K562 (cell line): Measurements from ENCODE around the gene COL15A1. TPM values are rescaled to one million over a fixed set of nuclear protein-coding genes. Genes with fewer than 3 reads are reported as not detected.

Source experiments
- ATAC-seq: fragments of 200-7000 bp; cut with Tn5 transposase; 3 replicates; pipeline ENCODE4 v1.9.1; 2020; ENCODE audit warnings: moderate library complexity
- BruUV-seq: library from RNA; stranded (reverse); fragments of 400-500 nt; replicated peaks from 2 replicates; lab custom pipeline; 2021; lab: Mats Ljungman, UMichigan
- CTCF ChIA-PET: fragments of 300-600 bp; formaldehyde crosslinking; extraction: SDS; loops from one replicate; lab custom pipeline; 2021; ENCODE audit warnings: low intra/inter-chr PET ratio; lab: Yijun Ruan, JAX
- POLR2A ChIA-PET: fragments of 300-600, 350-650 bp; sonication (Branson Sonifier 250); formaldehyde crosslinking; extraction: SDS; loops from one replicate; lab custom pipeline; 2021; ENCODE audit warnings: antibody characterized with exemption, inconsistent platforms; lab: Yijun Ruan, JAX
- DNase-seq, 4 experiments: peaks; one replicate each; pipeline versions ENCODE4 v3.0.0 to v3.0.0-alpha.2; 2011 to 2018; ENCODE audit warnings: low spot score in 3 of 4, mixed read lengths in 3 of 4; ENCODE audit errors: extremely low read depth in 1 of 4
- FAIRE-seq: peaks from 2 replicates; lab custom pipeline; 2011; peaks lifted over from hg19 to GRCh38; lab: Jason Lieb, UNC
- H2AFZ ChIP-seq: 2 replicates; pipeline ENCODE4 v1.6.0; 2011; ENCODE audit warnings: low read depth, low read length, control low read depth, inconsistent platforms
- H3K27ac ChIP-seq: fragments of 200-600 bp; 3 replicates; pipeline ENCODE4 v1.8.0; 2011; ENCODE audit warnings: low read depth, mild to moderate bottlenecking, control low read depth, inconsistent platforms, low read length, moderate library complexity, mixed read lengths; ENCODE audit errors: extremely low read depth
- H3K27me3 ChIP-seq, 2 experiments: fragments of 300-600 bp in 1 of 2; 2 replicates in 1 of 2; 3 replicates in 1 of 2; pipeline versions ENCODE4 v1.6.0 to v1.8.0; 2011; ENCODE audit warnings: inconsistent platforms in 2 of 2, low read length in 2 of 2, mild to moderate bottlenecking in 1 of 2, mixed read lengths in 1 of 2, moderate library complexity in 1 of 2; ENCODE audit not compliant: control insufficient read depth in 2 of 2, insufficient read depth in 2 of 2
- H3K36me3 ChIP-seq: fragments of 300-600 bp; 3 replicates; pipeline ENCODE4 v1.8.0; 2011; ENCODE audit warnings: mild to moderate bottlenecking, low read length, inconsistent platforms; ENCODE audit not compliant: control insufficient read depth, insufficient read depth
- H3K4me1 ChIP-seq, 2 experiments: fragments of 200-600 bp in 1 of 2; replicated peaks in 1 of 2; 2 replicates in 1 of 2; 3 replicates in 1 of 2; pipeline versions ENCODE4 v1.5.1 to v1.8.0; 2011; ENCODE audit warnings: inconsistent platforms in 2 of 2, low read length in 2 of 2, mild to moderate bottlenecking in 1 of 2, mixed read lengths in 1 of 2, moderate library complexity in 1 of 2; ENCODE audit not compliant: control insufficient read depth in 2 of 2, insufficient read depth in 2 of 2
- H3K4me2 ChIP-seq: 2 replicates; pipeline ENCODE4 v1.6.1; 2011; ENCODE audit warnings: low read length, control low read depth, inconsistent platforms, mixed read lengths; ENCODE audit not compliant: insufficient read depth
- H3K4me3 ChIP-seq: fragments of 200-600 bp; sonication (generic), shearing (Covaris generic); 2 replicates; pipeline ENCODE4 v1.5.1; 2016; ENCODE audit warnings: control low read depth, inconsistent platforms
- H3K79me2 ChIP-seq: fragments of 200-600 bp; 3 replicates; pipeline ENCODE4 v1.8.0; 2011; ENCODE audit warnings: low read length, inconsistent platforms; ENCODE audit not compliant: control insufficient read depth, insufficient read depth
- H3K9ac ChIP-seq, 2 experiments: 2 replicates each; pipeline versions ENCODE4 v1.6.0 to v1.6.1; 2011; ENCODE audit warnings: low read depth in 2 of 2, low read length in 2 of 2, control low read depth in 1 of 2, inconsistent platforms in 1 of 2, mild to moderate bottlenecking in 1 of 2, mixed read lengths in 1 of 2; ENCODE audit not compliant: insufficient read depth in 1 of 2
- H3K9me1 ChIP-seq: one replicate; pipeline ENCODE4 v1.6.0; 2011; ENCODE audit warnings: inconsistent platforms, mild to moderate bottlenecking, low read length, moderate library complexity; ENCODE audit not compliant: control insufficient read depth, insufficient read depth
- H3K9me3 ChIP-seq: replicated peaks from 2 replicates; pipeline ENCODE4 v1.5.1; 2011; ENCODE audit warnings: low read depth, low read length, inconsistent platforms; ENCODE audit not compliant: control insufficient read depth, insufficient read depth
- H4K20me1 ChIP-seq: replicated peaks from 2 replicates; pipeline ENCODE4 v1.6.1; 2011; ENCODE audit warnings: low read length, inconsistent platforms, mixed read lengths; ENCODE audit not compliant: control insufficient read depth, insufficient read depth
- ESRRA ChIP-seq: fragments of 450-650 bp; IDR thresholded peaks from 2 replicates; pipeline ENCODE4 v1.6.1; 2014; ENCODE audit warnings: low read depth, mild to moderate bottlenecking, moderate library complexity, borderline replicate concordance
- GTF2B ChIP-seq: IDR thresholded peaks from 2 replicates; pipeline ENCODE4 v1.6.1; 2011; ENCODE audit not compliant: insufficient read length; ENCODE audit errors: extremely low read depth
- MBD1 ChIP-seq: fragments of 250-450 bp; sonication (Bioruptor Pico); IDR thresholded peaks from 2 replicates; pipeline ENCODE4 v1.8.0; 2022; ENCODE audit warnings: inconsistent platforms
- NCOA1 ChIP-seq: fragments of 450-650 bp; IDR thresholded peaks from 2 replicates; pipeline ENCODE4 v1.6.1; 2016; ENCODE audit warnings: low read depth
- NR2F6 ChIP-seq: fragments of 450-650 bp; formaldehyde crosslinking; IDR thresholded peaks from 2 replicates; pipeline ENCODE4 v1.4.0; 2020; ENCODE audit warnings: mild to moderate bottlenecking
- PHF20 ChIP-seq: fragments of 450-650 bp; IDR thresholded peaks from 2 replicates; pipeline ENCODE4 v1.6.1; 2018; ENCODE audit not compliant: partially characterized antibody
- RBBP5 ChIP-seq: fragments of 200-600 bp; sonication (generic); IDR thresholded peaks from 2 replicates; pipeline ENCODE4 v1.6.1; 2012; ENCODE audit warnings: borderline replicate concordance, mild to moderate bottlenecking, low read length, control low read depth, inconsistent platforms; ENCODE audit not compliant: insufficient read depth, poor library complexity, severe bottlenecking
- REST ChIP-seq, 2 experiments: fragments of 450-650 bp; formaldehyde crosslinking in 1 of 2; IDR thresholded peaks; 2 replicates each; pipeline versions ENCODE4 v1.4.0 to v1.6.1; 2014 to 2020; ENCODE audit warnings: mild to moderate bottlenecking in 2 of 2, borderline replicate concordance in 1 of 2, low read depth in 1 of 2
- SMAD3 ChIP-seq: fragments of 450-650 bp; formaldehyde crosslinking; conservative IDR thresholded peaks from 2 replicates; pipeline ENCODE4 v1.4.0; 2020; ENCODE audit warnings: mild to moderate bottlenecking
- ZNF561 ChIP-seq: fragments of 450-650 bp; formaldehyde crosslinking; conservative IDR thresholded peaks from 2 replicates; pipeline ENCODE4 v1.4.0; 2020; ENCODE audit warnings: mild to moderate bottlenecking, moderate library complexity
- ZNF586 ChIP-seq: fragments of 450-650 bp; formaldehyde crosslinking; conservative IDR thresholded peaks from 2 replicates; pipeline ENCODE4 v1.4.0; 2020; ENCODE audit warnings: mild to moderate bottlenecking, moderate library complexity
- WGBS: fragments of 100-300 bp; shearing (Covaris generic); methylation state at CpG from one replicate; pipeline ENCODE4 v1.1.6; 2016; ENCODE audit warnings: low coverage, mixed read lengths; ENCODE audit not compliant: insufficient coverage; ENCODE audit errors: missing lambda C conversion rate; 5-methylcytosine and 5-hydroxymethylcytosine counted together
- in situ Hi-C: fragments of 300-500 bp; cut with MboI; formaldehyde crosslinking; loops from 4 replicates; pipeline ENCODE4 v1.15.0; 2018; ENCODE audit warnings: inconsistent platforms, mixed read lengths
- intact Hi-C: fragments of 100-400 bp; cut with micrococcal nuclease; formaldehyde crosslinking; loops from 2 replicates; pipeline ENCODE4 v1.14.2; 2022
- polyA plus RNA-seq, 8 experiments: library from polyadenylated mRNA; depleted of rRNA in 4 of 8; stranded (reverse) in 5 of 8; unstranded in 3 of 8; fragments of >200 nt; fragmentation: Nextera tagmentation in 2 of 8; fragmentation: Illumina TruSeq in 1 of 8; extraction: Ambion mirVana in 2 of 8; extraction: Trizol in 1 of 8; gene quantifications; 2 replicates each; pipeline versions ENCODE4 v1.2.1 to v1.2.3, GENCODE V29; 2011 to 2014; ENCODE audit warnings: inconsistent platforms in 1 of 8, missing spikeins in 1 of 8
- total RNA-seq, 7 experiments: library from RNA; depleted of rRNA in 6 of 7; stranded (reverse); fragments of >200 nt in 6 of 7; fragmentation: Illumina TruSeq in 2 of 7; extraction: Trizol in 2 of 7; gene quantifications; 2 replicates each; pipeline versions ENCODE4 v1.2.1 to v1.2.3, GENCODE V29; 2011 to 2021; ENCODE audit warnings: low replicate concordance in 1 of 7

The COL15A1 gene
- total and polyA plus RNA-seq, 9 of the 15 experiments (the other 6 are each of a cell fraction or from before 2014, with no cell fraction given), result 0.46 to 5.1 (median 2.6) TPM

- ChIA-PET POLR2A (interaction anchor here (0.7 to 4.8 kb wide), 2 partner anchors 10 to 13 kb away, joined by 3 to 21 read pairs; no protein-coding TSS in a partner anchor), CTCF (no interaction called here)
- ATAC-seq (no peak), FAIRE-seq (no peak), DNase-seq (no peak)
- no peaks in the 10 kb centered on the region for H3K79me2 ChIP-seq
- H2AFZ ChIP-seq, result no peak overlapping the region
- intact Hi-C loops, result no loop called here
- peaks cover 21 to 27% of the 10 kb centered on the region in 2 experiments for H3K4me1 ChIP-seq
- H3K27me3 ChIP-seq, result peaks cover 0 to 17% of the 10 kb centered on the region in 2 experiments; a peak in 3 of 5 replicates
- H3K4me2 ChIP-seq, result no peak overlapping the region
- in situ Hi-C loops, result no loop called here
- no peak overlapping the region for H3K4me3 ChIP-seq
- no peak overlapping the region for H3K27ac ChIP-seq
- no peaks in the 10 kb centered on the region for H3K9me1 ChIP-seq
- H3K9ac ChIP-seq, result no peak overlapping the region; a peak in 1 of 4 replicates
- no peaks in the 10 kb centered on the region for H3K36me3 ChIP-seq
- H4K20me1 ChIP-seq, result no peaks in the 10 kb centered on the region
- 73% methylated on average over 8 of the region's 8 CpGs for WGBS
- BruUV-seq, result no TSS peak
- H3K9me3 ChIP-seq, result no peaks in the 10 kb centered on the region
- TF ChIP-seq PHF20 (no peak), RBBP5 (no peak), REST (IDR thresholded peaks at IDR 0.05; ENCODE audit: borderline replicate concordance) (no peak), REST (CRISPR knock-in tag; IDR thresholded peaks at IDR 0.05; ENCODE audit: low read depth) (no peak), GTF2B (no peak), ESRRA (no peak), NCOA1 (no peak), SMAD3 (CRISPR knock-in tag) (no peak), NR2F6 (CRISPR knock-in tag) (no peak), ZNF561 (CRISPR knock-in tag) (no peak), MBD1 (no peak), ZNF586 (no peak)
Observed at GRCh38 chr9:98941946-98942523, 1.7 kb upstream of the COL15A1 start.
